HEK293 (cell line): ENCODE data around the gene LRRC75A.
A peak's percentile ranks its signal among the peaks of the same experiment; 100 is the strongest.

ENCODE experiments used
- MYNN ChIP-seq: fragments of 450-650 bp; formaldehyde crosslinking; IDR thresholded peaks from 2 replicates; pipeline ENCODE4 v1.5.1; 2016; ENCODE audit warnings: missing biosample characterization, missing genetic modification characterization, borderline replicate concordance
- MZF1 ChIP-seq: fragments of 450-650 bp; formaldehyde crosslinking; IDR thresholded peaks from 2 replicates; pipeline ENCODE4 v1.5.1; 2017; ENCODE audit warnings: missing biosample characterization, missing genetic modification characterization, borderline replicate concordance
- OSR2 ChIP-seq: fragments of 450-650 bp; formaldehyde crosslinking; IDR thresholded peaks from 2 replicates; pipeline ENCODE4 v1.5.1; 2016; ENCODE audit warnings: missing biosample characterization, missing genetic modification characterization
- OVOL3 ChIP-seq: fragments of 450-650 bp; formaldehyde crosslinking; IDR thresholded peaks from 2 replicates; pipeline ENCODE4 v1.5.1; 2016; ENCODE audit warnings: missing biosample characterization, missing genetic modification characterization
- PATZ1 ChIP-seq: fragments of 450-650 bp; formaldehyde crosslinking; IDR thresholded peaks from 2 replicates; pipeline ENCODE4 v1.5.1; 2016; ENCODE audit warnings: missing biosample characterization, missing genetic modification characterization
- SP7 ChIP-seq: fragments of 450-650 bp; formaldehyde crosslinking; IDR thresholded peaks from 2 replicates; pipeline ENCODE4 v1.5.1; 2016; ENCODE audit warnings: missing biosample characterization, missing genetic modification characterization
- ZBTB17 ChIP-seq: fragments of 450-650 bp; formaldehyde crosslinking; IDR thresholded peaks from 2 replicates; pipeline ENCODE4 v1.5.1; 2016; ENCODE audit warnings: missing biosample characterization, missing genetic modification characterization
- ZBTB21 ChIP-seq: fragments of 450-650 bp; formaldehyde crosslinking; IDR thresholded peaks from 2 replicates; pipeline ENCODE4 v1.5.1; 2017; ENCODE audit warnings: missing biosample characterization, missing genetic modification characterization
- ZBTB26 ChIP-seq: fragments of 450-650 bp; formaldehyde crosslinking; optimal IDR thresholded peaks from 2 replicates; pipeline ENCODE3; 2016; ENCODE audit warnings: missing biosample characterization, mild to moderate bottlenecking, missing genetic modification characterization
- ZBTB49 ChIP-seq: fragments of 450-650 bp; formaldehyde crosslinking; IDR thresholded peaks from 2 replicates; pipeline ENCODE4 v1.5.1; 2016; ENCODE audit warnings: missing biosample characterization, missing genetic modification characterization, low read depth
- ZNF175 ChIP-seq: fragments of 450-650 bp; formaldehyde crosslinking; IDR thresholded peaks from 2 replicates; pipeline ENCODE4 v1.5.1; 2016; ENCODE audit warnings: missing biosample characterization, missing genetic modification characterization
- ZNF202 ChIP-seq: fragments of 450-650 bp; formaldehyde crosslinking; IDR thresholded peaks from 2 replicates; pipeline ENCODE4 v1.5.1; 2016; ENCODE audit warnings: missing biosample characterization, missing genetic modification characterization, borderline replicate concordance
- ZNF280D ChIP-seq: fragments of 450-650 bp; formaldehyde crosslinking; IDR thresholded peaks from 2 replicates; pipeline ENCODE4 v1.5.1; 2016; ENCODE audit warnings: missing biosample characterization, missing genetic modification characterization
- ZNF292 ChIP-seq: fragments of 450-650 bp; formaldehyde crosslinking; IDR thresholded peaks from 2 replicates; pipeline ENCODE4 v1.5.1; 2016; ENCODE audit warnings: low read depth, missing biosample characterization, missing genetic modification characterization, borderline replicate concordance
- ZNF335 ChIP-seq: fragments of 450-650 bp; formaldehyde crosslinking; conservative IDR thresholded peaks from 2 replicates; pipeline ENCODE4 v1.5.1; 2016; ENCODE audit warnings: missing biosample characterization, missing genetic modification characterization
- ZNF366 ChIP-seq: fragments of 450-650 bp; formaldehyde crosslinking; conservative IDR thresholded peaks from 2 replicates; pipeline ENCODE4 v1.5.1; 2016; ENCODE audit warnings: missing biosample characterization, missing genetic modification characterization
- ZNF394 ChIP-seq: fragments of 450-650 bp; formaldehyde crosslinking; IDR thresholded peaks from 2 replicates; pipeline ENCODE4 v1.5.1; 2016; ENCODE audit warnings: missing biosample characterization, missing genetic modification characterization, mild to moderate bottlenecking, moderate library complexity, borderline replicate concordance
- ZNF560 ChIP-seq: fragments of 450-650 bp; formaldehyde crosslinking; IDR thresholded peaks from 2 replicates; pipeline ENCODE4 v1.5.1; 2017; ENCODE audit warnings: missing biosample characterization, missing genetic modification characterization, borderline replicate concordance
- ZNF596 ChIP-seq: fragments of 450-650 bp; IDR thresholded peaks from 2 replicates; pipeline ENCODE4 v1.5.0; 2018; ENCODE audit warnings: missing biosample characterization, mild to moderate bottlenecking, missing genetic modification characterization, moderate library complexity
- ZNF600 ChIP-seq: fragments of 450-650 bp; formaldehyde crosslinking; IDR thresholded peaks from 2 replicates; pipeline ENCODE4 v1.5.1; 2016; ENCODE audit warnings: missing biosample characterization, missing genetic modification characterization
- ZNF610 ChIP-seq: fragments of 450-650 bp; formaldehyde crosslinking; IDR thresholded peaks from 2 replicates; pipeline ENCODE4 v1.5.1; 2016; ENCODE audit warnings: missing biosample characterization, missing genetic modification characterization, borderline replicate concordance
- ZNF645 ChIP-seq: fragments of 450-650 bp; formaldehyde crosslinking; IDR thresholded peaks from 2 replicates; pipeline ENCODE4; 2016; ENCODE audit warnings: missing biosample characterization, missing genetic modification characterization
- ZNF660 ChIP-seq: fragments of 450-650 bp; IDR thresholded peaks from 2 replicates; pipeline ENCODE4 v1.5.1; 2018; ENCODE audit warnings: missing biosample characterization, mild to moderate bottlenecking, missing genetic modification characterization
- ZNF704 ChIP-seq: fragments of 450-650 bp; formaldehyde crosslinking; IDR thresholded peaks from 2 replicates; pipeline ENCODE4 v1.5.1; 2016; ENCODE audit warnings: missing biosample characterization, missing genetic modification characterization
- ZNF776 ChIP-seq: fragments of 450-650 bp; formaldehyde crosslinking; IDR thresholded peaks from 2 replicates; pipeline ENCODE4 v1.5.0; 2017; ENCODE audit warnings: missing biosample characterization, missing genetic modification characterization, borderline replicate concordance
- ZNF830 ChIP-seq: fragments of 450-650 bp; IDR thresholded peaks from 2 replicates; pipeline ENCODE4 v1.5.0; 2018; ENCODE audit warnings: missing biosample characterization, missing genetic modification characterization, low read depth, mild to moderate bottlenecking, moderate library complexity

LRRC75A gene

GRCh38 chr17:16406742-16407674, 85.0 kb downstream of the LRRC75A start (continued):
- peak; percentile 93 for TF ChIP-seq PATZ1 (tag by site-specific recombination)
- no peak for TF ChIP-seq ZNF776 (tag by site-specific recombination)
- 0 out of 2 replicates have a peak, but pooled peaks have one; percentile 50 for TF ChIP-seq ZNF704 (tag by site-specific recombination)
- no peak for TF ChIP-seq ZNF645 (tag by site-specific recombination)
- TF ChIP-seq ZBTB26, result peak; percentile 71
- no peak for TF ChIP-seq ZBTB49
- TF ChIP-seq MYNN (tag by site-specific recombination), result peak; percentile 41; the same call in 1 of the 2 replicates
- TF ChIP-seq ZNF610 (tag by site-specific recombination), result peak; percentile 46; the same call in 1 of the 2 replicates
- no peak for TF ChIP-seq ZNF175 (tag by site-specific recombination)
- peak; percentile 99 for TF ChIP-seq ZNF394 (tag by site-specific recombination)
- TF ChIP-seq MZF1 (tag by site-specific recombination), result peak; percentile 45; the same call in 1 of the 2 replicates
- TF ChIP-seq OSR2 (tag by site-specific recombination), result 0 out of 2 replicates have a peak, but pooled peaks have one; percentile 26
- peak; percentile 70 for TF ChIP-seq ZNF292 (tag by site-specific recombination)
- no peak for TF ChIP-seq ZNF596 (tag by site-specific recombination)
- no peak for TF ChIP-seq ZNF830 (tag by site-specific recombination)
- peak; percentile 64; the same call in 1 of the 2 replicates for TF ChIP-seq OVOL3 (tag by site-specific recombination)
- no peak; the same call in 1 of the 2 replicates for TF ChIP-seq ZNF366 (tag by site-specific recombination)
- peak; percentile 72 for TF ChIP-seq SP7 (tag by site-specific recombination)
- TF ChIP-seq ZNF335 (tag by site-specific recombination), result peak; percentile 90
- TF ChIP-seq ZNF600, result peak; percentile 64; the same call in 1 of the 2 replicates
- peak; percentile 96 for TF ChIP-seq ZNF202 (tag by site-specific recombination)
- TF ChIP-seq ZNF560, result peak; percentile 97
- TF ChIP-seq ZNF660 (tag by site-specific recombination), result no peak
- peak; percentile 59 for TF ChIP-seq ZBTB21
- 0 out of 2 replicates have a peak, but pooled peaks have one; percentile 51 for TF ChIP-seq ZNF280D (tag by site-specific recombination)
- TF ChIP-seq ZBTB17, result peak; percentile 39; the same call in 1 of the 2 replicates
